Colonic mucosa (tissue), 4 donors: ENCODE data around the gene RECK. TPM values are rescaled to one million over a fixed set of nuclear protein-coding genes. Genes with fewer than 3 reads are reported as not detected.
"Not testable (repeated sequence)": the region's sequence is repeated elsewhere in the genome, so short reads cannot be mapped to it uniquely, and the experiment has no call there.

Experiments
- DNase-seq: peaks from one replicate; pipeline ENCODE4 v3.0.0-alpha.2; 2020
- H3K27ac ChIP-seq: fragments of 200-600 bp; one replicate; pipeline ENCODE4 v1.8.0; 2021
- H3K27me3 ChIP-seq: fragments of 200-600 bp; one replicate; pipeline ENCODE4 v1.8.0; 2021
- H3K36me3 ChIP-seq: fragments of 200-600 bp; one replicate; pipeline ENCODE4 v1.8.0; 2021
- H3K4me1 ChIP-seq: fragments of 200-600 bp; one replicate; pipeline ENCODE4 v1.8.0; 2021; ENCODE audit warnings: mild to moderate bottlenecking
- H3K4me3 ChIP-seq: fragments of 200-600 bp; one replicate; pipeline ENCODE4 v1.8.0; 2021
- H3K9ac ChIP-seq, 2 donors: one replicate each; pipeline ENCODE4 v1.7.0; 2013; ENCODE audit warnings: control low read depth in 2 of 2, low read depth in 2 of 2, low read length in 2 of 2
- H3K9me3 ChIP-seq: fragments of 200-600 bp; one replicate; pipeline ENCODE4 v1.8.0; 2021
- intact Hi-C: fragments of 100-400 bp; cut with DNase I; formaldehyde crosslinking; loops from one replicate; pipeline ENCODE4 v1.14.1; 2022
- total RNA-seq, 2 donors: library from RNA; stranded (reverse); fragmentation: NEBNext Ultra II Directional in 1 of 2; extraction: Animal tissue kit (Norgen Biotek cat#: 25700) in 1 of 2; gene quantifications; one replicate each; pipeline ENCODE4 v1.2.1, GENCODE V29; 2021
- TF ChIP-seq, protein P1 (sequence below): fragments of 200-600 bp; IDR thresholded peaks from one replicate; pipeline ENCODE4 v1.8.0; 2022; ENCODE audit warnings: antibody characterized with exemption, mild to moderate bottlenecking
- donor health status: healthy.
- donor health status: DM: no; HTN: no; CAD: no.
- donor health status: DM: no; HTN: no; CAD: no.

Gene RECK
- total RNA-seq, 2 donors from 2014 or later = 1.6 to 4.5 TPM

DNA sequence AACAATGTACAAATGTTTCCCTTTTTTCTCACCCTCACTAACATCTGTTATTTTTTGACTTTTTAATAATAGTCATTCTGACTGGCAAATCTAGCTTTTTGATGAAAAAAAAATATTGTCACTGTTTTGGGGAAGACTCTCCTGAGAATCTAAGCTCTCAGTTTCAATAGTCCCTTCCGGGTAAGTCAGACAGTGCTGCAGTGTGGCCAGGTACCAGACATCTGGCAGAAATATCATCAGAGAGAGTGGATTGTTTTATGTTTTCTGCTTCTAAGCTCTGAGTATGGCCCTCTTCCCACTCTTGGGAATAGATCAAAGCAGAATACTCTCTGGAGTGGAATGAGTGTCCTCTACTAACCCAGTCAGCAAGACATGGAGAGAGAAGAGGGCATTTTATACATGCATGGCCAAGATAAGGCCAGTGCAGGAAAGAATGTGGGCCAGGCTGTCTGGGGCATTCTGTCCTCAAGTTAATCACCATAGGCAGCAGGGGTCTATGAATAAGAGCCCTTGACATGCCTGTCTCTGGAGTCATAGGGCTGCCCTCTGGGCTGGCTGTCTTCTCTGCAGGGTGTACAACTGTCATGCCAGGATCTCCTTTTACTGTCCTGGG lies 40.2 kb upstream of the RECK start:
- TF ChIP-seq, protein P1, sequence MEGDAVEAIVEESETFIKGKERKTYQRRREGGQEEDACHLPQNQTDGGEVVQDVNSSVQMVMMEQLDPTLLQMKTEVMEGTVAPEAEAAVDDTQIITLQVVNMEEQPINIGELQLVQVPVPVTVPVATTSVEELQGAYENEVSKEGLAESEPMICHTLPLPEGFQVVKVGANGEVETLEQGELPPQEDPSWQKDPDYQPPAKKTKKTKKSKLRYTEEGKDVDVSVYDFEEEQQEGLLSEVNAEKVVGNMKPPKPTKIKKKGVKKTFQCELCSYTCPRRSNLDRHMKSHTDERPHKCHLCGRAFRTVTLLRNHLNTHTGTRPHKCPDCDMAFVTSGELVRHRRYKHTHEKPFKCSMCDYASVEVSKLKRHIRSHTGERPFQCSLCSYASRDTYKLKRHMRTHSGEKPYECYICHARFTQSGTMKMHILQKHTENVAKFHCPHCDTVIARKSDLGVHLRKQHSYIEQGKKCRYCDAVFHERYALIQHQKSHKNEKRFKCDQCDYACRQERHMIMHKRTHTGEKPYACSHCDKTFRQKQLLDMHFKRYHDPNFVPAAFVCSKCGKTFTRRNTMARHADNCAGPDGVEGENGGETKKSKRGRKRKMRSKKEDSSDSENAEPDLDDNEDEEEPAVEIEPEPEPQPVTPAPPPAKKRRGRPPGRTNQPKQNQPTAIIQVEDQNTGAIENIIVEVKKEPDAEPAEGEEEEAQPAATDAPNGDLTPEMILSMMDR = no peak
- no peak for DNase-seq
- Histone ChIP-seq H3K27ac (no peak overlapping the region), H3K9me3 (no peaks in the 10 kb centered on the region), H3K4me3 (no peak overlapping the region), H3K36me3 (no peaks in the 10 kb centered on the region), H3K4me1 (no peaks in the 10 kb centered on the region), H3K27me3 (no peaks in the 10 kb centered on the region), H3K9ac (no peak overlapping the region)
- intact Hi-C loops = no loop called here

DNA sequence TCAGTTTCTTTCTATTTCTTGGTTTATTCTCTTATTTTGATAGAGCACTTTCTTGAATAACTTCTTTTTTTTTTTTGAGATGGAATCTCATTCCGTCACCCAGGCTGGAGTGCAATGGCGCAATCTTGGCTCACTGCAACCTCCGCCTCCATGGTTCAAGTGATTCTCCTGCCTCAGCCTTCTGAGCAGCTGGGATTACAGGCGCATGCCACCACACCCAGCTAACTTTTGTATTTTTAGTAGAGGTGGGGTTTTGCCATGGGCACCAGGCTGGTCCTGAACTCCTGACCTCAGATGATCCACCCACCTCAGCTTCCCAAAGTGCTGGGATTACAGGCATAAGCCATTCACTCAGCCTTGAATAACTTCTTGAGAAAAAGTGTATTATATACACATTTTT lies 39.7 kb upstream of the RECK start:
- H3K9me3 ChIP-seq, H3K4me3 ChIP-seq, H3K4me1 ChIP-seq, DNase-seq, H3K27ac ChIP-seq, H3K36me3 ChIP-seq, H3K9ac ChIP-seq, H3K27me3 ChIP-seq, intact Hi-C loops: not testable (repeated sequence)

DNA sequence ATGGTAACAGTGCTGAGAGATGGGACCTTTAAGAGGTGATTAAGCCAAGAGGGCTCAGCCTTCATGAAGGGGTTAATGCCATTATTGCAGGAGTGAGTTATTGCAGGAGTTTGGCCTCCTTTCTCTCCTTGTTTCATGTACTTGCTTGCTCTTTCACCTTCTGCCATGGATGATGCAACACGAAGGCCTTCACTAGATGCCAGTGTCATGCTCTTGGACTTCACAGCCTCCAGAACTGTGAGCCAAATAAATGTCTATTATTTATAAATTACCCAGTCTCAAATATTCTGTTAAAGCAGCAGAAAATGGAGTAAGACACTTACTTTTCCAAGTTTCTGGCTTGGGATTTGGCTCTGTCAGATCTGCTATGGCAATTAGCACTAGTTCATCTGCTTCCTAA lies 38.4 kb upstream of the RECK start:
- no peak for DNase-seq
- TF ChIP-seq, protein P1 = no peak
- Histone ChIP-seq H3K4me1 (no peaks in the 10 kb centered on the region), H3K4me3 (no peak overlapping the region), H3K9me3 (no peaks in the 10 kb centered on the region), H3K9ac (no peak overlapping the region), H3K27ac (no peak overlapping the region), H3K27me3 (no peaks in the 10 kb centered on the region), H3K36me3 (no peaks in the 10 kb centered on the region)
- intact Hi-C loops = no loop called here

DNA sequence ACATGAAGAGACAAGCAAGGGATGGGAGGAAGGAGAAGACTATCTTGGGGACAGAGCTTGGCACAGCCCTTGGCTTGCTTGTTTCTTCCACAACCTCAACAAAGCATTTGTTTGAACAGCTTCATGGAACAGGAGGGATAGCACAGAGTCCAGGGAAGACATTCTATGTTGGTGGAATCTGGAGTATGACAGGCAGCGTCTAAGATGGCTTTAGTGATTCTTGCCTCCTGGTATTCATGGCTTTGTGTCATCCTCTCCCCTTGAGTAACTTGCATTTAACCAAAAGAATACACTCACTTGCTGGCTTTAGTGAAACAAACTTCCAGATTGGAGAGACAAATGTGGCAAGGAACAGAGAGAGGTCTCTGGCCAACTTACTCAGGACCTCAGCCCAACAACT lies 30.8 kb upstream of the RECK start:
- no peaks in the 10 kb centered on the region for H3K27me3 ChIP-seq
- no peak overlapping the region for H3K9ac ChIP-seq
- H3K27ac ChIP-seq = peak overlapping the region; percentile 54
- peaks cover 14% of the 10 kb centered on the region for H3K4me1 ChIP-seq
- intact Hi-C loops = loop anchor here (5.0 kb wide), 1 partner anchor 39 kb away; no protein-coding TSS in a partner anchor
- no peak overlapping the region for H3K4me3 ChIP-seq
- H3K36me3 ChIP-seq = no peaks in the 10 kb centered on the region
- H3K9me3 ChIP-seq = no peaks in the 10 kb centered on the region
- DNase-seq = no peak
- TF ChIP-seq, protein P1 = no peak

DNA sequence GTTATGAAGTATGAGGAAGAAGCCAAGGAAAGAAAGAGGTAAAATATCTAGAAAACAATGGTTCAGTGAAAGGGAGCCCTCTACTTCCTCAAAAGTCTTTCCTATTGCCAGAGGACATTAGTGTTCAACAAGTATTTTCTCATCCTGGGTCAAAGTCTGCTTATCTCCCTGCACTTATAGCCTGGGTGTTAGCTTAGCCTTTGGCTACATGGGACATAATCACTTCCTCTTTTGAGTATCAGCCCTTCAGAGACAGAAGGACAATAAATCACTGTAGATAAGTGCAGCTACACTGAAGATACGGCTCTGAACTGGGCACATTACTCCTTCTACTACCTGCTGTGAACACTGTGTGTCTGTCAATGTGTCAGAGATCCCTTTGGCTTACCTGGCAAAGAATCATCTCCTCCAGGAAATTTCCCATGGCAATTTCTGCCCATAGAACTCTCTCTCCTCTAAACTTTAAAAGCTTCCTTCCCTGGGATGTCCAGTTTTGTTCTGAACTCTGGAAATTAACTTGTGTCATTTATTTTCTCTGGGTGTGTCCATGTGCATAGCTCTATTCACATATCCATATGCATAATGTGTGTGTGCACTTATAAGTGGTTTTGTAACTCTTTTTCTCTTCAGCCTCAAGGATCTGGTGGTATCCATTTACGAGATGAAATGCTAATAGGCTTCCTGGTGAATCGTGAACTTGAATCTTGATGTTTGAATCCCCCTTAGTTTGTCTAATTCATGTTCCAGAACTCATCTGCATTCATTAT lies 30.0 kb upstream of the RECK start:
- TF ChIP-seq, protein P1 = no peak
- Histone ChIP-seq H3K4me3 (no peak overlapping the region), H3K9me3 (no peaks in the 10 kb centered on the region), H3K9ac (no peak overlapping the region), H3K36me3 (no peaks in the 10 kb centered on the region), H3K27me3 (no peaks in the 10 kb centered on the region), H3K4me1 (peaks cover 14% of the 10 kb centered on the region), H3K27ac (peak overlapping the region; percentile 69)
- intact Hi-C loops = loop anchor here (5.0 kb wide), 1 partner anchor 39 kb away; no protein-coding TSS in a partner anchor
- DNase-seq = peak; percentile 56

DNA sequence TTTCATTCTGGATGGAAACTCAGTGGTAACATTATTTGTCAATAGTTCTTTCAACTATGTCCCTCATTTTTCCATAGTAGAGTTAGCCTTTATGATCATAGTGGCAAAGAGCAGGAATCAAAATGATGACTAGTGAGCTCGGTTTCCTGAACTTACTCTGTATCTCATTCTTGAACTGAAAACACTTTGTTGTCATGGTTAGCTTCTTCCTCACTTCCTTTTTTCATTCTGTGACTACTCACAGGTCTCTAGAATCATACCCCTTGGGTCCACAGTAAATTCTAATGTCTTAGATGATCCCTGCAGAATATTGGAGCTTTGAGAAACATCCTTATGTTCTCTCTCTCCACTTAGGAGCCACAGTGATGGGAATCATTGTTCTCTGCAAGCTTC lies 29.4 kb upstream of the RECK start:
- no peak overlapping the region for H3K9ac ChIP-seq
- H3K4me3 ChIP-seq = no peak overlapping the region
- intact Hi-C loops = loop anchor here (5.0 kb wide), 1 partner anchor 40 kb away; no protein-coding TSS in a partner anchor
- TF ChIP-seq, protein P1 = no peak
- no peaks in the 10 kb centered on the region for H3K27me3 ChIP-seq
- H3K36me3 ChIP-seq = no peaks in the 10 kb centered on the region
- peak overlapping the region; percentile 69 for H3K27ac ChIP-seq
- H3K9me3 ChIP-seq = no peaks in the 10 kb centered on the region
- no peak for DNase-seq
- peaks cover 14% of the 10 kb centered on the region for H3K4me1 ChIP-seq
